ENCODE results near the gene DMRTA1. TPM values are rescaled to one million over a fixed set of nuclear protein-coding genes. Genes with fewer than 3 reads are reported as not detected.

DMRTA1 gene
- polyA plus RNA-seq, 2 of the 4 experiments (the other 2 are of a cell fraction), result 0.62 to 2.3 TPM

DNA sequence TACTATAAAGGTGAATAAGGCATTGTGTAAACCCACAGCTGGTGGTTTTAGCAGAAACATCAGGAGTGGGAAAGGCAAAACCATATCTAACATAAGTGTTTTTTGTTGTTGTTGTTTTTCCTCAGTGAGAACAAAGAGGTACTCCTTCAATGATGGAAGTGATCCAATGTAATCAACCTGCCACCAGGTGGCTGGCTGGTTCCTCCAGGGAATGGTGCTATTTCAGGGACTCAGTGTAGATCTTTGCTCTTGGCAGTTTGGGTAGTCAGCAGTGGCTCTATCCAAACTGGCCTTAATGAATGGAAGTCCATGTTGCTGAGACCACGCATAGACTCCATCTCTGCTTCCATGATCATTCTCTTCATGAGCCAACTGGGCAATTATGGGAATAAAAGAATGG lies 10.8 kb downstream of the DMRTA1 start:
- CTCF ChIA-PET, result interaction anchor here (0.9 to 3.0 kb wide), 3 partner anchors 13 to 644 kb away, joined by 3 to 16 read pairs (median 11); no protein-coding TSS in a partner anchor

DNA sequence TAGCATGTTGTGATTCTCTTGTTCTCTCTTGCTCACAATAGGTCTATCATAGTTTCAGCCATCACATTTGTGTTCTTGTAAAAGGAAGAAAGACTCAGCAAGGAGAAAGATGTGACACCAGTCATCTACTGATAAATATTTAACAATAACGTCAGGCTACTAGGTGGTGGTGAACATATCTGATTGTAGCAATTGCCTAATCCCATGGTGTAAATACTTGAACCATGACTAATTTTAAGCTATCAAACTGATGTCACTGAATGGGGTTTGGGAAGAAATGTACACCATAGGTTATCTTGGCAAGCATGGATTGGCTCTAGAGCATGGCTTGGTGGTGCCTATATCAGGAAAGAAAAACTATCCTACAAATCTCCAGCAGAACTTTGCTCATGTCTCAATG lies 16.6 kb downstream of the DMRTA1 start:
- FAIRE-seq (no peak), DNase-seq (ENCODE audit: low read depth in 1 of 2, low spot score in 1 of 2) (no peak), ATAC-seq (no peak)
- Histone ChIP-seq H3K4me1 (no peaks in the 10 kb centered on the region), H3K4me3 (no peak overlapping the region), H3K9me3 (no peaks in the 10 kb centered on the region), H3K4me2 (no peak overlapping the region), H3K27ac (no peak overlapping the region)
- TF ChIP-seq NFE2L2 (conservative IDR thresholded peaks at IDR 0.05; ENCODE audit: low read length) (no peak), PHF8 (IDR thresholded peaks at IDR 0.05; ENCODE audit: borderline replicate concordance, low read depth) (no peak), FOSL2 (IDR thresholded peaks at IDR 0.05) (no peak), FOSL2 (CRISPR knock-in tag; IDR thresholded peaks at IDR 0.05) (no peak), ZC3H11A (IDR thresholded peaks at IDR 0.05) (no peak), HOXB13 (CRISPR knock-in tag; IDR thresholded peaks at IDR 0.05; ENCODE audit: low read depth) (no peak), RNF2 (IDR thresholded peaks at IDR 0.05; ENCODE audit: borderline replicate concordance, low read depth) (no peak), JUN (IDR thresholded peaks at IDR 0.05) (no peak), POLR2AphosphoS2 (conservative IDR thresholded peaks at IDR 0.05; ENCODE audit: low read length) (no peak), CEBPB (IDR thresholded peaks at IDR 0.05) (no peak), MAZ (IDR thresholded peaks at IDR 0.05; ENCODE audit: borderline replicate concordance, low read depth, low read length) (no peak), HDAC2 (IDR thresholded peaks at IDR 0.05) (no peak), JUNB (IDR thresholded peaks at IDR 0.05) (no peak), FOSB (CRISPR knock-in tag; IDR thresholded peaks at IDR 0.05) (no peak)
- TF ChIP-seq, protein P1, sequence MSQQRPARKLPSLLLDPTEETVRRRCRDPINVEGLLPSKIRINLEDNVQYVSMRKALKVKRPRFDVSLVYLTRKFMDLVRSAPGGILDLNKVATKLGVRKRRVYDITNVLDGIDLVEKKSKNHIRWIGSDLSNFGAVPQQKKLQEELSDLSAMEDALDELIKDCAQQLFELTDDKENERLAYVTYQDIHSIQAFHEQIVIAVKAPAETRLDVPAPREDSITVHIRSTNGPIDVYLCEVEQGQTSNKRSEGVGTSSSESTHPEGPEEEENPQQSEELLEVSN (IDR thresholded peaks at IDR 0.05; ENCODE audit: borderline replicate concordance, low read depth), result no peak
- TF ChIP-seq, protein P2, sequence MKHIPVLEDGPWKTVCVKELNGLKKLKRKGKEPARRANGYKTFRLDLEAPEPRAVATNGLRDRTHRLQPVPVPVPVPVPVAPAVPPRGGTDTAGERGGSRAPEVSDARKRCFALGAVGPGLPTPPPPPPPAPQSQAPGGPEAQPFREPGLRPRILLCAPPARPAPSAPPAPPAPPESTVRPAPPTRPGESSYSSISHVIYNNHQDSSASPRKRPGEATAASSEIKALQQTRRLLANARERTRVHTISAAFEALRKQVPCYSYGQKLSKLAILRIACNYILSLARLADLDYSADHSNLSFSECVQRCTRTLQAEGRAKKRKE (CRISPR knock-in tag; IDR thresholded peaks at IDR 0.05; ENCODE audit: low read depth), result no peak
- TF ChIP-seq, protein P3, sequence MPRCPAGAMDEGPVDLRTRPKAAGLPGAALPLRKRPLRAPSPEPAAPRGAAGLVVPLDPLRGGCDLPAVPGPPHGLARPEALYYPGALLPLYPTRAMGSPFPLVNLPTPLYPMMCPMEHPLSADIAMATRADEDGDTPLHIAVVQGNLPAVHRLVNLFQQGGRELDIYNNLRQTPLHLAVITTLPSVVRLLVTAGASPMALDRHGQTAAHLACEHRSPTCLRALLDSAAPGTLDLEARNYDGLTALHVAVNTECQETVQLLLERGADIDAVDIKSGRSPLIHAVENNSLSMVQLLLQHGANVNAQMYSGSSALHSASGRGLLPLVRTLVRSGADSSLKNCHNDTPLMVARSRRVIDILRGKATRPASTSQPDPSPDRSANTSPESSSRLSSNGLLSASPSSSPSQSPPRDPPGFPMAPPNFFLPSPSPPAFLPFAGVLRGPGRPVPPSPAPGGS (IDR thresholded peaks at IDR 0.05), result no peak
- TF ChIP-seq, protein P4, sequence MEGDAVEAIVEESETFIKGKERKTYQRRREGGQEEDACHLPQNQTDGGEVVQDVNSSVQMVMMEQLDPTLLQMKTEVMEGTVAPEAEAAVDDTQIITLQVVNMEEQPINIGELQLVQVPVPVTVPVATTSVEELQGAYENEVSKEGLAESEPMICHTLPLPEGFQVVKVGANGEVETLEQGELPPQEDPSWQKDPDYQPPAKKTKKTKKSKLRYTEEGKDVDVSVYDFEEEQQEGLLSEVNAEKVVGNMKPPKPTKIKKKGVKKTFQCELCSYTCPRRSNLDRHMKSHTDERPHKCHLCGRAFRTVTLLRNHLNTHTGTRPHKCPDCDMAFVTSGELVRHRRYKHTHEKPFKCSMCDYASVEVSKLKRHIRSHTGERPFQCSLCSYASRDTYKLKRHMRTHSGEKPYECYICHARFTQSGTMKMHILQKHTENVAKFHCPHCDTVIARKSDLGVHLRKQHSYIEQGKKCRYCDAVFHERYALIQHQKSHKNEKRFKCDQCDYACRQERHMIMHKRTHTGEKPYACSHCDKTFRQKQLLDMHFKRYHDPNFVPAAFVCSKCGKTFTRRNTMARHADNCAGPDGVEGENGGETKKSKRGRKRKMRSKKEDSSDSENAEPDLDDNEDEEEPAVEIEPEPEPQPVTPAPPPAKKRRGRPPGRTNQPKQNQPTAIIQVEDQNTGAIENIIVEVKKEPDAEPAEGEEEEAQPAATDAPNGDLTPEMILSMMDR (IDR thresholded peaks at IDR 0.05), result no peak
- ChIA-PET POLR2A (no interaction called here), CTCF (interaction anchor here (2.1 kb wide), 1 partner anchor 11 kb away, joined by 8 read pairs; no protein-coding TSS in a partner anchor)
- 23% methylated on average over 1 of the region's 1 CpG for WGBS (ENCODE audit: missing lambda C conversion rate)

More for the DNA sequence above, 10.8 kb downstream of the DMRTA1 start:
- H3K27ac ChIP-seq, result no peak overlapping the region
- H3K4me2 ChIP-seq, result no peak overlapping the region
- TF ChIP-seq EHMT2 (IDR thresholded peaks at IDR 0.05; ENCODE audit: low read depth) (no peak), ZSCAN20 (CRISPR knock-in tag; IDR thresholded peaks at IDR 0.05) (no peak), HDAC2 (IDR thresholded peaks at IDR 0.05) (no peak), POLR2A (IDR thresholded peaks at IDR 0.05; ENCODE audit: low read length) (no peak)
- TF ChIP-seq, protein P1 (IDR thresholded peaks at IDR 0.05; ENCODE audit: borderline replicate concordance, low read depth), result no peak
- TF ChIP-seq, protein P5, sequence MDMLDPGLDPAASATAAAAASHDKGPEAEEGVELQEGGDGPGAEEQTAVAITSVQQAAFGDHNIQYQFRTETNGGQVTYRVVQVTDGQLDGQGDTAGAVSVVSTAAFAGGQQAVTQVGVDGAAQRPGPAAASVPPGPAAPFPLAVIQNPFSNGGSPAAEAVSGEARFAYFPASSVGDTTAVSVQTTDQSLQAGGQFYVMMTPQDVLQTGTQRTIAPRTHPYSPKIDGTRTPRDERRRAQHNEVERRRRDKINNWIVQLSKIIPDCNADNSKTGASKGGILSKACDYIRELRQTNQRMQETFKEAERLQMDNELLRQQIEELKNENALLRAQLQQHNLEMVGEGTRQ (IDR thresholded peaks at IDR 0.05), result no peak
- ATAC-seq (no peak), DNase-seq (ENCODE audit: low read depth in 1 of 2, low spot score in 1 of 2) (no peak), FAIRE-seq (no peak)
- WGBS (ENCODE audit: missing lambda C conversion rate), result 100% methylated on average over 1 of the region's 1 CpG
- H3K4me3 ChIP-seq, result no peak overlapping the region
- POLR2A ChIA-PET, result no interaction called here
- no peaks in the 10 kb centered on the region for H3K4me1 ChIP-seq
- H3K9me3 ChIP-seq, result no peaks in the 10 kb centered on the region

Measured in A549 (cell line).